ENCODE measurements around the gene TAX1BP1.
"Not testable (repeated sequence)": the region's sequence is repeated elsewhere in the genome, so short reads cannot be mapped to it uniquely, and the experiment has no call there.

The TAX1BP1 gene

GRCh38 chr7:27842094-27842692, 102.2 kb downstream of the TAX1BP1 start:
- DNase-seq (ENCODE audit: low read depth in 2 of 3, low spot score in 2 of 3) = no peak

GRCh38 chr7:27842851-27843250, 102.9 kb downstream of the TAX1BP1 start:
- DNase-seq (ENCODE audit: low read depth in 2 of 3, low spot score in 2 of 3) = no peak

DNA sequence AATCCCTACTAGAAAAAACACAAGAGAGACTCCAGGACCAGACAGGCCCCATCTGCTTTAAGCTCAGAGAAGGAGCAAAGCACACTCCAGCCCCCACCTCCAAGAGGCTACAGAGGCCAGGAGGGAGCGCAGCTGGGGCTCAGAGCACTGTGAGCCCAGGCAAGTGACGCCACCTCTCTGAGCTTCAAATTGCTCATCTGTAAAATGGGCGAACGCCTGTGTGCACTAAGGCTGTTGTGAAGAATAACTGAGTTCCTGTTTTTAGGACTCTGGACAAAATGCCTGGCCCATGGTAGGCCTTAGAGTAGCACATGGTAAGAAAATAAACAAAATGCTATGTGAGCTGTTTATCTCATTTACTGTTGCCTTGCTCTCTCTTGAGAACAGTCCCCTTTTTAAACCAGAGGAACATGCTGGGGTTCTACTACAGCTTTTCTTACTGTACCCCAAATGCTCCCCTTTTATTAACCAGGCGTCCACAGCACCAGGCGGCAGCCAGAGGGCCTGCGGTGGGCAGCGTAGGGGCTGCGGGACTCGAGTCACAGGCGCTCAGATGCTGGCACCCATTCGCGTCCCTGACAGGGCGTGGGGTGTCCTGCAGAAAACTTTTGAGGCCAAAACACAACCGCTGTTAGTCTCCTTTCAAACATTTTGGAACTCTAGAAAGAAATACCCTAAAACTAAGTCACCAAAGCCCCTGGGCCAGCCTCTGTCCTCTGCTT, 103.8 kb downstream of the TAX1BP1 start:
- no peak for DNase-seq (ENCODE audit: low read depth in 2 of 3, low spot score in 2 of 3)

DNA sequence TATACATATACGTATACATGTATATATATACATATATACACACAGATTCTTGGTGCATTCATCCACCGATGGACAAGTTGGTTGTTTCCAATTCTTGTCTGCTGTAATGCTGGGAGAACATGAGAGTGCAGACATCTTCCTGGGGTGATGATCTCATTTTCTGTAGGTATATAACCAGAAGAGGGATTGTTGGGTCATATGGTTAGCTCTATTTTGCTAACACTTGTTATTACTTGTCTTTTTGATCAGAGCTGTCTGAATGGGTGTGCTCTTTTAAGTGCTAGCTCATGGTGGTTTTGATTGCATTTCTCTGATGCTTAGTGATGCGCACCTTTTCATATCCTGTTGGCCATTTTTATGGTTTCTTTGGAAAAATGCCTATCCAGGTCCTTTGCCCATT, 106.4 kb downstream of the TAX1BP1 start:
- DNase-seq (ENCODE audit: low read depth in 2 of 3, low spot score in 2 of 3) = no peak

GRCh38 chr7:27850531-27850930, 110.6 kb downstream of the TAX1BP1 start:
- no peak for DNase-seq (ENCODE audit: low read depth in 2 of 3, low spot score in 2 of 3)

- not testable (repeated sequence) for DNase-seq (ENCODE audit: low read depth in 2 of 3, low spot score in 2 of 3)
These were observed 116.9 kb downstream of the TAX1BP1 start for GRCh38 chr7:27856703-27857485.

GRCh38 chr7:27860800-27861199, 120.8 kb downstream of the TAX1BP1 start:
- DNase-seq (ENCODE audit: low read depth in 2 of 3, low spot score in 2 of 3) = no peak

- no peak for DNase-seq (ENCODE audit: low read depth in 2 of 3, low spot score in 2 of 3)
These were observed 121.8 kb downstream of the TAX1BP1 start for GRCh38 chr7:27861747-27862146.

DNA sequence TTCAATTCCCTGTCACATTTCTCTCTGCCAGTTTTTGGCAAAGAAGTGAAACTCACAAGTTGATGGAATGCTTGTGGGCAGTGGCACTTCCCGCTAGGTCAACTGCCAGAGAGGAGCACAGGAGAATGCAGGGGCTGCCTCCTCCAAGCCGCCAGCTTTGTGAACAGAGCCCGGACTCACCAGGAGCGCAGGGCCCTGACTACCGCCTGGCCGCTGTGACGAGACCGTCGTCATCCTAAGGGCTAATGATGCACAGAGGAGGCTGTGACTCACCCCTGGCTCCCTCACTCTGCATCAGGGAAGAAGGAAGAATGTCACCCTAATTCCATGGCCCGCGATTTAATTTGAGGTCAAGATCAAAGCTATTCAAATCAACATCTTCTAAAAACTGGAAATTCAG, 123.9 kb downstream of the TAX1BP1 start:
- no peak for DNase-seq (ENCODE audit: low read depth in 2 of 3, low spot score in 2 of 3)

- no peak for DNase-seq (ENCODE audit: low read depth in 2 of 3, low spot score in 2 of 3)
These were observed 126.3 kb downstream of the TAX1BP1 start for GRCh38 chr7:27866256-27866655.

DNA sequence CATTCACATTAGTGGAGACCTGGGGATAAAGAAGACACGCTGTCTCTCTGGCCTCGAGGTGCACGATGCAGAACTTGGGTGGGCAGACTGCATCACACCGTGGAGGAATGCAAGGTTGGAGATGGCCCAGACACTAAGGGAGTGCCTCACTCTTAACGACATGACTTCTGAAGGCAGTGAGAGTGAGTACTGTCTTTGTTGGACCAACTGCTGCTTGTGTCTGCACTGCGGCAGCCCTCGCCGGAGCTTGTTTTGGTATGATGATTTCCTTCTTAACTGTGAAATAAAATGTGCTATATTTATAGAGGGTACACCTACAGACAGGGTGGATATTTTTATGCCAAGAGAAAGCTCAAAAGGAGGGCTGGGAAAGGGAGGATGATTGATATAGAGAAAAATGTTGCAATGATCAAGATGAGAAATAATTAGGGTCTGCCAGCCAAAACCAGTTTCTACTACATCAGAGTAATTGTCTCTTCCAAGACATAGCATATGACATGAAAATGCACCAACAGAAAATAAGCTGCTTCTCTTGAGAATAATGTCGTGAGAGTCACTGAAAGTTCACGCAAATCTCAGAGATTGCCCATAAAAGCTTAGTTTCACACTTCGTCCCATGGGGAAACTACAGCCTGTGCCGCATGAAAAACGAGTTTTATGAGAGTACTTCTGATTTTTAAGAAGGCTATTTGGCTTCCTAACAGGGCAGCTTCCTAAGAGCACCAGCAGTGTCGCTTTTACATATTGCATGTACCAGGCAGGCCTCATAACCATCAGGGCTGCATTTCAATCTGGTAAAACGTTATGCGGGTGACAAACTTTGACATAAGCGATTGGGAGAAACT, 127.1 kb downstream of the TAX1BP1 start:
- no peak for DNase-seq (ENCODE audit: low read depth in 2 of 3, low spot score in 2 of 3)

GRCh38 chr7:27868131-27868550, 128.2 kb downstream of the TAX1BP1 start:
- no peak for DNase-seq (ENCODE audit: low read depth in 2 of 3, low spot score in 2 of 3)

DNA sequence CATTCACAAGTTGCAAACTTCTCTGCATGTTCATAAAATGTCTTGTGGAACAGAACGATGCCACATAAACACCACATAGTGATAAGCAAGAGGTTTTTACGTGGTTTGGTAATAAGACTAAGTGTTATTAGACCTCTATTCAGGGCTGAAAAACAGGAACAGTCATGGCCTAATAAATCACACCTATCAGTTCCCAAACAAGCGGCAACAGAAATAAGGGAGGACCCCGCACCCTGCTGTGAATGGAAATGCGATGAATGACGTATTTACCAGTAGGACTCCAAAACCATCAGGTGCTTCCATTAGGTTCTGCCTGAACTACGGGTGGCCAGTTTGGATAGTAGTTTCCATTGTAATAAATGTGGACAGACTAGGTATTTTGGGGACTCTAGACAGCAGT, 129.1 kb downstream of the TAX1BP1 start:
- no peak for DNase-seq (ENCODE audit: low read depth in 2 of 3, low spot score in 2 of 3)

DNA sequence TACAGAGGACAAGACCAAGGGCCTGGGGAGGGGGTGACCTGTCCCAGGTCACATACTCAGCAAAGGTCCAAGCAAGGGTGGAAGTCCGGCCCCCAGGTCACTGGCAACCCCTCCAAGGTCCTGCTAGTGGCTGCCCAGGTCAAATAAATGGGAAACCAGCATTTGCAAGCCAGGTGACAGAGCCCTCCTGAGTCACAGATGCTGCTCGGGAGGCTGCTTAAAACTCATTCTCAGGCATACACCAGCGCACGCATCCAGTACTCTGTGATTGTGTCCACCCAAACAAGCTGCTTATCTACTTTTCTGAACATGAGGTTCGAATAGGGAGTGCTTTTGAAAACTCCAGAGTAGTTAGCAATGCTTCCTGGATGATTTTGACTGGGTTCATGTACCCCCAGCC, 130.6 kb downstream of the TAX1BP1 start:
- no peak for DNase-seq (ENCODE audit: low read depth in 2 of 3, low spot score in 2 of 3)

- no peak for DNase-seq (ENCODE audit: low read depth in 2 of 3, low spot score in 2 of 3)
These were observed 131.1 kb downstream of the TAX1BP1 start for GRCh38 chr7:27871086-27871485.

DNA sequence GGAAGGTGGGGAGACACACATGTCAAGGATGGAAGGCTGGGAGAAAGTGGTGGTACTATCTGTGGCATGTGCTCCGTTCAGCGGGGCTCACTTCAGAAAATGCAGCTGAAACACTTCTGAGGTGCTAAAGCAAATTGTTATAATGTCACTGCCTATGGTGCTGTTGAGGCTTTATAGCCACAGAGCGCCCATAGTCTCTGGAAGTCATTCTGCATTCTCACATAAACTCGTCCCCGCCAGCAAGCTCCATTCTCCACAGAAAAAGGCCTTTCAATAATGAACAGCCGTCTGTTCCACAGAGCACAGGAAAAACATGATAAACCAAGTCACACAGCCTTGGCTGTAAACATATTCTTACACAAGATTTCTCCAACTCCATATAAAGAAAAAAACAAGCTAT, 131.9 kb downstream of the TAX1BP1 start:
- DNase-seq (ENCODE audit: low read depth in 2 of 3, low spot score in 2 of 3) = no peak

DNA sequence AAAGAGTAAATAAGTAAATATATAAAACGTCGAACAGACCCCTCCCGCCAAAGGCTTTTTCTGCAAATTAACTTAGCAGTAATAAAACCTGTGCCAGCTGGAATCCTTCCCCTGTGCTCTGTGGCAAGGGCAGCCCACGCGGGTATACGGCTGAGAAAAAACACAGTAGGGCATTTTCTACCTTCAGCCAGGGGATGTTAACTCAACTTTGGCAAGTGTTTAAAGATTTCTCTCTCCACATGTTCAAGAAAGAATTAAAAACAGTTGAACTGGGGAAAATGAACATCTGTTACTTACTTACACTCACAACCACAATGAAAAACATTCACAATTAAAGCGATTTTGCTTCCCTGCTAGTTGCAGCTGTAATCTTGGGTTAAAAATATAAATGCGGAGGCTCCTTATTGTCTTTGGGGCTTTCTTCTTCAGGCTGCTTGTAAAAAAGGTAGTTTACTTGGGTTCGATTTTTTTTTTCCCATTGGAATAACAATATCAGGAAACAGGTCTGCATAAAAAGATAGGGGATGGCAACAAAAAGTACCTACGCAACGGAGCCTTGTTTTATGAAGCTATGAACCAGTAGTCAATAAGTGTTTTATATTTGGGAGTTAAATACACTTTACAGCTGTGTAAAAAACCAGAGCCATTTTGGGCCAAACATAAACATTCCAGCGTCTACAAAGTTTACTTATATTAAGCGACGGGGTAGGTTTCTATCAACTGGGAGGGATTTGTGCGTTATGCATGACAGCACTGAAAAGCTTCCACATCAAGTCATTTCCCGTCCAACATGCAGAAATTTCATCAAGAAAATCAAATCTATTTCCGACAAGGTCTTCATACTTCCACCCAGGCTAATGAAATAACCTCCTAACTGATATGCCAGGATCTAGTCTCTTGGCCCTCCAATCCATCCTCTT, 132.7 kb downstream of the TAX1BP1 start:
- no peak for DNase-seq (ENCODE audit: low read depth in 2 of 3, low spot score in 2 of 3)

DNA sequence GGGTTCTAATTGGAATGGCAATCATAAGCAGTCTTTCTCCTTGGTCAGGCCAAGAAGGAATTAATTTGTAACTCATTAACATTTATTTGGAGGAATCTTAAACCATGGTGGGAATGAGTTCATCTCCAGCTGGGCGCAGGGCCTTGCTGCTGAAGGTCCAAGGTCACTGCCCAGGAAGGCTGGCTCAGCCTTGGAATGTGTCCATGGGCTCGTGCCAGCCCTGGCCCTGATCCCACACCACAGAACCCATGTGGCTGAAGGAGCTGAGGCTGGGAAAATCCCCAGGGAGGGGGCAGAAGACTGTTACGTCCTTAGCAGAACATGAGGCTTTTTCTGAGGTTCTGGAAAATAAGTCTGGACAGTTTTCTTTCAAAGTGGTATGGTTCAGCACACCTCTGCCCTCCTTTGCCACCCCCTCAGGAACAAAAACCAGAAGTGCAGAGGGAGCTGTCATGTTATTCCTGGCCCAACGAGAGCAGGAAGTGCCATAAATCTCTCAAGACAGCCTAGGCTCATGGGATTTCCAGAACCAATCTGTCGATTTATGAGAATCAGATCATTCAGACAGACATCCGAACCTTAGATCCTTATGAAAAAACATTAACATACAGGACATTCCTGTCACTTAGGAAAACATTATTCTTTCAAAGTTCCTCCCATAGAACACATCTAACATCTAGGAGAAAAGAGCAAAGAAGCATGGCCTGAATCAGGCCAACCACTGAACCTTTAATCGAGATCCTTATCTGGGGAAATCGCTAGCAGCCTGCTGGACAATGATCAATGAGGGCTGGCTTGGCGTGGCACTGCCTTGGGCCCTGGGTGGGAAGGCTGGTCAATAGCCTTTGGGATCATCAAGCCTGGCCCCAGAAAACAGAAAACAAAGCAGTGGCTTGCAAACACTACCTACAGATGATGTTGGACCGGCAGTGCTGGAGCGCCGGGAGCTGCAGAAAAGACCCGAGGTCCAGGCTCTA, 134.3 kb downstream of the TAX1BP1 start:
- no peak for DNase-seq (ENCODE audit: low read depth in 2 of 3, low spot score in 2 of 3)

DNA sequence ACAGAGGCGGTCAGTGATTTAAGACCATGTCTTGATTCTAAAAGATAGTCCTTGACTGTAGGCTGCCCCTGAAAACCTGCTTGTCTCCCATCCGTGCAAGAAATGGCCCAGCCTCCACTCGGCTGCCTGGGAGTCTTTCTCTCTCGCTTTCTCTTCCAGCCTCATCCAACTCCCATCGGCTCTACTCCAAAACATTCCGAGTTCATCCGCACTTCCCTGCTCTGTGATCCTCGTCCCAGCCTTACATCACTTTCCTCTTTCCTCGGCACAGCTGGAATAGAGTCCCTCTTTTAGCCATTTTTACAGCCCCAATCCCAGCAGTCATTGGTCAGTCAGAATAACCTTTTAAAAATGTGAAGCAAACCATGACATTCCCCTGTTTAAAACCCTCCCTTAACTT, 135.1 kb downstream of the TAX1BP1 start:
- no peak for DNase-seq (ENCODE audit: low read depth in 2 of 3, low spot score in 2 of 3)

Measured in activated CD8-positive, alpha-beta memory T cell treated with anti-CD3 and anti-CD28 coated beads for 48 hours (primary cell).